Measurements from ENCODE around the gene EMC9. TPM values are rescaled to one million over a fixed set of nuclear protein-coding genes. Genes with fewer than 3 reads are reported as not detected.
A peak's percentile ranks its signal among the peaks of the same experiment; 100 is the strongest.

The EMC9 gene
- total RNA-seq, 1 donor from 2014 or later: 9.5 TPM

GRCh38 chr14:24177041-24177825 is 35.8 kb upstream of the EMC9 start:
- no peak for DNase-seq

GRCh38 chr14:24176599-24176998 is 35.2 kb upstream of the EMC9 start:
- no peak for DNase-seq

DNA sequence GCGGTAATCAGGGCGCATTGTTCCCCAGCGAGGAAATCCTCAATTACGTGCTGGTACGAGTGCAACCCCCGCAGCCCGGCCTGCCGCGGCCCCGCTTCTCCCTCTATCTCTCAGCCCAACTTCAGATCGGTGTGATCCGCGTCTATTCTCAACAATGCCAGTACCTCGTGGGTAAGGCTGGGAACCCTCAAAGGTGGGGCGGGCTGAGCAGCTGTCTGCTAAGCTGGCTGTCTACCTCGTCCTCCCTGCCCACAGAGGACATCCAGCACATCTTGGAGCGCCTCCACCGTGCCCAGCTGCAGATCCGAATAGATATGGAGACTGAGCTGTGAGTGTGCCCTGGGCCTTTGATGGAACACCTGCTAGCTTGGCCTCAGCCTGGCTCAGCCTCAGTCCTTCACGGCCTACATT is 31.5 kb upstream of the EMC9 start:
- DNase-seq: peak; percentile 40

DNA sequence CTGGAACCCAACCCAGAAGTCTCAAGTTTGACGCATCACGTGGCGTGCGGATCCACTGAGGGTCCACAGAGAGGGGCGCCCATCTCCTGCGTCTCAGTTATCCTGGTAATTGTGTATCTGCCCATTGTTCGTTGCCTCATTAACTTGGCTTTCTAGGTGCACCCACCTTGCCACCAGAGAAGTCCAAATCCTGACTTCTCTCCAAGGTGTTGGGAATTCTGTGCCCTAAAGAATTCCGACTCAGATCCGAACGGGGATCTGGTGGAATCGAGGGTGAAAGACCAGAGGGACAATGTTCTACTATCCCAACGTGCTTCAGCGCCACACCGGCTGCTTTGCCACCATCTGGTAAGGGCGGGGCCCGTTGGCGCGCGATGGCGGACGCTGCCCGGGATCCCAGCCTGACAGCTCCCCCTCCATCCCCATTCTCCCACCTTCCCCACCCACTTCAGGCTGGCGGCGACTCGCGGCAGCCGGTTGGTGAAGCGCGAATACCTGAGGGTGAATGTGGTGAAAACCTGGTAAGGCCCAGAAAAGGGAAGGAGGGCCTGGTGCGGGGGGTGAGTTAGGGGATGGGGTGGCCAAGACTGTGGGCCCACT is 31.0 kb upstream of the EMC9 start:
- no peak for DNase-seq

GRCh38 chr14:24171422-24172260 is 30.2 kb upstream of the EMC9 start, which contains the start of gene REC8:
TSS of gene REC8 (plus strand) at chr14:24172080. CDS start at chr14:24172553, 473 bp downstream.
- DNase-seq: peak; percentile 85

DNA sequence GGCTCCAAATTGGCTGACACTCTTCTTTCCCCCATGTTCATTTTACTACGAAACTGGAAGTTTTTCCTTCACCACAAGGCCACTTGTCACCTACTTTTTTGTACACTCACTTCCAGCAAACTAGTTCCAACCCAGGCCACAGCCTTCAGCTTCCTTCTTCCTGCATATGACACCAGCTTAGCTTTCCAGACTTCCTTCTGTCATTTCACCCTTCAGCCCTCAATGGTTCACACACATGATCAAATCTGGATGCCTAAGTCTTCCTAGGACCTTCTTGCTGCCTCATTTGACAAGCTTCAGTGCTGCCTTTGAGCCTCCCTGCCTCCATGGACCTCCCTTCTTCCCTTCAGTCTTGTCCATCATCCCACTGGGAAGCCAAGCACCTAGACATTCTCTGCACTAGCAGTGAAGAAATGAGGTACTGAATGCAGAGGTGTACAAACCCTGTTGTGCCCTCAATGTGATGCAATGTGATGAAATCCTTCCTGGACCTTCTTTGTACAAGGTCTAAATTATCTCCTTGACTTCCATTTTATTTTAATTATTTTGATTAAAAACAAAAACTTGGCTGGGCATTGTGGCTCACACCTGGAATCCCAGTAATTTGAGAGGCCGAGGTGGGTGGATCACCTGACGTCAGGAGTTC is 26.2 kb upstream of the EMC9 start:
- no peak for DNase-seq

DNA sequence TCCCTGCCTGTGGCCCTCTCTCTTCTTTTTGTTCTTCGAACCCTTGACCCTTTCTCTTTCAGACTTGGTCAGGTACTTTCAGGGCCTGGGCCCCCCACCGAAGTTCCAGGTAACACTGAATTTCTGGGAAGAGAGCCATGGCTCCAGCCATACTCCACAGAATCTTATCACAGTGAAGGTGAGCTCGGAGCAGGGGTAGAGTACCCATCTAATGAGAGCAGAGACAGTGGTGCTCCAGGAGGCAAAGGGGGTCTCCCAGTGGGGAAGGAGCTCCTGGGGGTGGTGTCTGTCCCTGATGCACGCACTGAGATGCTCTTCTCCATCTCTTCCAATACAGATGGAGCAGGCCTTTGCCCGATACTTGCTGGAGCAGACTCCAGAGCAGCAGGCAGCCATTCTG is 24.4 kb upstream of the EMC9 start:
- DNase-seq: no peak

DNA sequence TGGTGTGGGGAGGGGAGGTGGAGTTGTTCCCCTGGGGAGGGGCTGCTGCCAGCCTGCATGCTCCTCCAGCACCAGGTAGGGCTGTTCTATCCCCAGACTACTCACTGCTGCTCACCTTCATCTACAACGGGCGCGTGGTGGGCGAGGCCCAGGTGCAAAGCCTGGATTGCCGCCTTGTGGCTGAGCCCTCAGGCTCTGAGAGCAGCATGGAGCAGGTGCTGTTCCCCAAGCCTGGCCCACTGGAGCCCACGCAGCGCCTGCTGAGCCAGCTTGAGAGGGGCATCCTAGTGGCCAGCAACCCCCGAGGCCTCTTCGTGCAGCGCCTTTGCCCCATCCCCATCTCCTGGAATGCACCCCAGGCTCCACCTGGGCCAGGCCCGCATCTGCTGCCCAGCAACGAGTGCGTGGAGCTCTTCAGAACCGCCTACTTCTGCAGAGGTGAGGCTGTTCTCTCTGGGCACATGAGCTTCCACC is 23.2 kb upstream of the EMC9 start:
- DNase-seq: no peak

- no peak for DNase-seq
These were observed 20.7 kb upstream of the EMC9 start for GRCh38 chr14:24162093-24162492.

DNA sequence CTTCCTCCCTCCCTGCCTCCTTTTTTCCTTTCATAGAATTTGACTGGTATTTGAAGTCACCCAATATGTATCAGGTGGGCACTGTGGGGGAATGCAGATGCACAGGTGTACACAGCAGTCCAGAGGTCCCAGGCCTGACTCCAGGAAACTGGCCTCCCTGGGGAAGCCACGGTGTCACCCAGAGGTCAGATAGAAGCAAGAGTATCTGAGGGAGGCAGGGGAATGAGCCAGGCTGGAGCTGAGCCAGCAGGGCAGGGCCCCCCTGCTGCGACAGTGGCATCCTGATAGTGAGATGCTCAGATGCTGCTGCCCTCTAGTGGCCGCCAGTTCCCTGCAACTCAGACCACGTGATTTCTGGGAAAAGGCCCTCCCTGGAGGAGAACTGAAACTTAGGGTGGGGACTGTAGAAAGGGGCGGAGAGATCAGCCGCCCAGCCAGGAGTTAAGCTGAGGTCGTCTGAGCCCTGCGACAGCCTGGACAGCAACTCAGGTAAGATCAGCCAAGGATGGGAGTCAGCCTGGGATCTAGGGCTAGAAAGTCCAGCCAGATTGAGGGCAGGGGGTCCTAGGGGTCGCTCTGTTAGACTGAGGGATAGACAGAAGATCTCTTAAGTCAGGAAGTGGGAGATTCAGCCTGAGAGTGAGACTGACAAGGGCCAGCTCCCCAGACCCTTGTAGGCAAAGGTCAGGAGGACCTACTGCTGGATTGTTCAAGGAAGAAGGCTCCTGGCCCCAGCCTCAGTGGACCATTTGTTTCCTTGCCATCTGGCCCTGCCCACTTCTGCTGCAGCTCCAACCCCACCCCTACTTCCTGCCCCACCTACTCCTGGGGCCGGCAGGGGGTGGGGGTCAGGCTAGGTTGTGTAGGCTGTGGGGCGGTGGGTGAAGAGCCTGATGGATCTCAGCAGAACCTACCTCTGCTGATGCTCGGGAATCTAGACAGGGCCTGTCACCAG is 19.7 kb upstream of the EMC9 start, which contains the start of gene IRF9:
Gene IRF9, plus strand, starts transcription at position 416 of the 955 bp plus-strand sequence. CDS start 880 bp downstream, outside the sequence.
- peak; percentile 93 for DNase-seq

DNA sequence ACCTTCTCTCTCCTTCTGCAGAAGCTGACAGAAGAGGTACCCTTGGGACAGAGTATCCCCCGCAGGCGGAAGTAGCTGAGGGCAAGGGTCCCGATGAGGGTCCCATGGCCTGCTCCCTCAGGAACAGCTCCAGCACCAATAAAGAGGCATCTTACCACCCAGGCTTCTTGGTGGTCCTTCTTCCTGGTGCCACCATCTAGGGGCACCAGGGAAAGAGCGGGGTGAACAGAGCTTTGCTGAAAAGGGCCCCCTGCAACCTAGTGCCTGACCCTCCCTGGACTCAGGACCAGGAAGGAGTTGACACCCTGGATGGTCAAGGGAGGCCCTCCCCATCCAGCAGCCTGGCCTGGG is 19.1 kb upstream of the EMC9 start:
- no peak for DNase-seq

GRCh38 chr14:24159777-24160498 is 18.5 kb upstream of the EMC9 start:
- no peak for DNase-seq

- no peak for DNase-seq
These were observed 15.9 kb upstream of the EMC9 start for GRCh38 chr14:24157331-24157730.

DNA sequence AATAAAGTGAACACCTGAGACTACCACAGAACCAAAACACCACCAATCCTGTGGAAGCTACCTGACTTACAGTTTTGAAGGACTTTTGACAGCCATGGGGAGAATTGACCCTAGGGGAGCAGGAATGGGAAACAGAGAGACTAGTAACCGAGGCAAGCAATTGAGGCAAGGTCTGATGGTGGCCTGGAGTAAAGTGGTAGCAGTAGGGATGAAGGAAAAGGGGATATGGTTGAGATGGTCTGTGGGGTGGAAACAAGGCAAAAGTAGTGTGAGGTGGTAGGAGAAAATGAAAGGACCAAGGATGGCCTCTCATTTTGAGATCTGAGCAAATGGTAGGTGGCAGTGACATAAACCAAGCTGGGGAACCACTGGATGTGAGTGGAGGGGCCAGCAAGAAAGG is 15.4 kb upstream of the EMC9 start:
- no peak for DNase-seq

DNA sequence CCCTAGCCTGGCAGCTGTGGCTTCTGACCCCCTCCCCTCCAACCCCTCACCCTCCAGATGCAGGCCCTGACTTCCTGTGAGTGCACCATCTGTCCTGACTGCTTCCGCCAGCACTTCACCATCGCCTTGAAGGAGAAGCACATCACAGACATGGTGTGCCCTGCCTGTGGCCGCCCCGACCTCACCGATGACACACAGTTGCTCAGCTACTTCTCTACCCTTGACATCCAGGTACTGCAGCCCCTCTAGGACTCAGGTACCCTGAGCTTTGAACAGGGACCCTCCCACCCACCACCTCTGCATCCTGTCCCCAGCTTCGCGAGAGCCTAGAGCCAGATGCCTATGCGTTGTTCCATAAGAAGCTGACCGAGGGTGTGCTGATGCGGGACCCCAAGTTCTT is 13.7 kb upstream of the EMC9 start:
- DNase-seq: no peak

DNA sequence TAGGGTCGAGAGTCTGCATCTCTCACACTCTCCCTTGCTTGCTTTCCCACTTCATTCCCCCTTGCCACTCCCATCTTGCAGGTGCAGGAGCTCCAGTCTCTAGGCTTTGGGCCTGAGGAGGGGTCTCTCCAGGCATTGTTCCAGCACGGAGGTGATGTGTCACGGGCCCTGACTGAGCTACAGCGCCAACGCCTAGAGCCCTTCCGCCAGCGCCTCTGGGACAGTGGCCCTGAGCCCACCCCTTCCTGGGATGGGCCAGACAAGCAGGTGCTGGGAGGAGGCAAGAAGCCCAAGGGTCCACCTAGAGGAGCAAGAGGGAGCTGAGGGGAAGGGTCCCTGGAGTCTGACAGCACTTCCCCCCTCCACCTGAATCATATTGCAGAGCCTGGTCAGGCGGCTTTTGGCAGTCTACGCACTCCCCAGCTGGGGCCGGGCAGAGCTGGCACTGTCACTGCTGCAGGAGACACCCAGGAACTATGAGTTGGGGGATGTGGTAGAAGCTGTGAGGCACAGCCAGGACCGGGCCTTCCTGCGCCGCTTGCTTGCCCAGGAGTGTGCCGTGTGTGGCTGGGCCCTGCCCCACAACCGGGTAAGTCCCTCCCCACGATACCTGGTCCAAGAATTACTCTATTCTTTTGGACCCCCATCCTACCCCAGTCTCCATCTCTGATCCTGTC is 10.2 kb upstream of the EMC9 start:
- no peak for DNase-seq

DNA sequence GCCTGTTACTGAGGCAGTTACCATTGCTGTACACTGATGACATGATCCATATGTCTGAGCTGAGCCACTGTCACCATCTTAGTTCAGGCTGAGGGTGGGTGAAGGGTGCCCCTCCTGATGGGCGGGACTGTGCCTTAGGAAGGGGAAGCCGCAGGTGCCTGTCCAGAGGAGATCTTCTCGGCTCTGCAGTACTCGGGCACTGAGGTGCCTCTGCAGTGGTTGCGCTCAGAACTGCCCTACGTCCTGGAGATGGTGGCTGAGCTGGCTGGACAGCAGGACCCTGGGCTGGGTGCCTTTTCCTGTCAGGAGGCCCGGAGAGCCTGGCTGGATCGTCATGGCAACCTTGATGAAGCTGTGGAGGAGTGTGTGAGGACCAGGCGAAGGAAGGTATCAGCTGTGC is 9.6 kb upstream of the EMC9 start:
- no peak for DNase-seq

DNA sequence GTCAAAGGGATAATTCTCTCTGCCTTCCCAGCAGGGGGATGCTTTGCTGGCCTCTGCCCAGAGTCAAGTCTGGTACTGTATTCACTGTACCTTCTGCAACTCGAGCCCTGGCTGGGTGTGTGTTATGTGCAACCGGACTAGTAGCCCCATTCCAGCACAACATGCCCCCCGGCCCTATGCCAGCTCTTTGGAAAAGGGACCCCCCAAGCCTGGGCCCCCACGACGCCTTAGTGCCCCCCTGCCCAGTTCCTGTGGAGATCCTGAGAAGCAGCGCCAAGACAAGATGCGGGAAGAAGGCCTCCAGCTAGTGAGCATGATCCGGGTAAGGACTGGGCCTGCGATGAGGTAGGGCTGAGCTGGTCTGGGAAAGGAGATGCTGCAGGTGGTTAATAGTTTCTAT is 9.2 kb upstream of the EMC9 start:
- DNase-seq: no peak

GRCh38 chr14:24150061-24150460 is 8.7 kb upstream of the EMC9 start:
- no peak for DNase-seq

All from occipital lobe (tissue), 2 donors.